IMR-90 (cell line): ENCODE measurements around the gene ADAMTS16. TPM values are rescaled to one million over a fixed set of nuclear protein-coding genes. Genes with fewer than 3 reads are reported as not detected.

Experiments
- ATAC-seq: fragments of 200-7000 bp; cut with Tn5 transposase; 2 replicates; pipeline ENCODE4 v1.9.1; 2020; ENCODE audit warnings: low read depth, mild to moderate bottlenecking, moderate library complexity
- BruUV-seq: library from RNA; stranded (reverse); fragments of 400-500 nt; replicated peaks from 2 replicates; lab custom pipeline; 2021; lab: Mats Ljungman, UMichigan
- CTCF ChIA-PET: fragments of 300-600 bp; formaldehyde crosslinking; extraction: SDS; loops from one replicate; lab custom pipeline; 2021; ENCODE audit warnings: antibody characterized with exemption; lab: Yijun Ruan, JAX
- POLR2A ChIA-PET: fragments of 300-600 bp; sonication (Branson Sonifier 250); formaldehyde crosslinking; loops from one replicate; lab custom pipeline; 2022; ENCODE audit warnings: antibody characterized with exemption; ENCODE audit not compliant: unreplicated experiment; lab: Charles Lee
- DNase-seq: peaks from one replicate; pipeline ENCODE4 v3.0.0; 2013
- H2AFZ ChIP-seq: replicated peaks from 2 replicates; pipeline ENCODE3; 2013; ENCODE audit warnings: low read length, mild to moderate bottlenecking; ENCODE audit not compliant: poor library complexity
- H2AK5ac ChIP-seq: 2 replicates; pipeline ENCODE4 v1.6.1; 2013; ENCODE audit warnings: low read depth, low read length, inconsistent platforms
- H2AK9ac ChIP-seq: replicated peaks from 2 replicates; pipeline ENCODE3; 2013; ENCODE audit warnings: mild to moderate bottlenecking, low read depth, low read length, moderate library complexity; ENCODE audit not compliant: poor library complexity
- H2BK120ac ChIP-seq: 2 replicates; pipeline ENCODE4 v1.6.1; 2013; ENCODE audit warnings: low read depth, low read length, inconsistent platforms
- H2BK15ac ChIP-seq: 3 replicates; pipeline ENCODE4 v1.6.1; 2013; ENCODE audit warnings: low read depth, low read length, inconsistent platforms
- H2BK20ac ChIP-seq: 2 replicates; pipeline ENCODE4 v1.6.1; 2013; ENCODE audit warnings: low read depth, mild to moderate bottlenecking, inconsistent platforms, low read length, moderate library complexity
- H2BK5ac ChIP-seq: 2 replicates; pipeline ENCODE4 v1.6.1; 2013; ENCODE audit warnings: mild to moderate bottlenecking, low read depth, low read length, inconsistent platforms; ENCODE audit not compliant: poor library complexity, severe bottlenecking
- H3K14ac ChIP-seq: replicated peaks from 2 replicates; pipeline ENCODE4 v1.6.1; 2013; ENCODE audit warnings: low read depth, low read length, inconsistent platforms
- H3K18ac ChIP-seq: 2 replicates; pipeline ENCODE4 v1.6.1; 2013; ENCODE audit warnings: low read depth, low read length, control low read depth
- H3K23ac ChIP-seq: 2 replicates; pipeline ENCODE4 v1.6.1; 2013; ENCODE audit warnings: low read depth, low read length, inconsistent platforms
- H3K27ac ChIP-seq: 2 replicates; pipeline ENCODE4 v1.5.1; 2013; ENCODE audit warnings: mild to moderate bottlenecking, control low read depth, low read length; ENCODE audit not compliant: insufficient read depth
- H3K27me3 ChIP-seq: 2 replicates; pipeline ENCODE4 v1.6.1; 2013; ENCODE audit warnings: low read length; ENCODE audit not compliant: control insufficient read depth, insufficient read depth
- H3K36me3 ChIP-seq: 2 replicates; pipeline ENCODE4 v1.6.1; 2013; ENCODE audit warnings: low read length, mixed read lengths; ENCODE audit not compliant: control insufficient read depth, insufficient read depth
- H3K4ac ChIP-seq: 2 replicates; pipeline ENCODE4 v1.6.1; 2013; ENCODE audit warnings: low read depth, low read length, inconsistent platforms
- H3K4me1 ChIP-seq: 2 replicates; pipeline ENCODE4 v1.6.1; 2013; ENCODE audit warnings: low read length, mixed read lengths; ENCODE audit not compliant: control insufficient read depth, insufficient read depth
- H3K4me2 ChIP-seq: 2 replicates; pipeline ENCODE4 v1.6.1; 2013; ENCODE audit warnings: low read depth, mild to moderate bottlenecking, control low read depth, low read length, moderate library complexity
- H3K4me3 ChIP-seq: 2 replicates; pipeline ENCODE4 v1.5.1; 2013; ENCODE audit warnings: low read depth, mild to moderate bottlenecking, control low read depth, low read length, moderate library complexity; ENCODE audit not compliant: insufficient read depth
- H3K56ac ChIP-seq: 2 replicates; pipeline ENCODE4 v1.6.1; 2013; ENCODE audit warnings: low read length, inconsistent platforms; ENCODE audit not compliant: insufficient read depth; ENCODE audit errors: extremely low read depth
- H3K79me1 ChIP-seq, 2 experiments: 2 replicates each; pipeline ENCODE4 v1.6.1; 2013; ENCODE audit warnings: low read length in 2 of 2, inconsistent platforms in 1 of 2, low read depth in 1 of 2
- H3K9ac ChIP-seq: 2 replicates; pipeline ENCODE4 v1.6.1; 2013; ENCODE audit warnings: low read depth, low read length, control low read depth
- H3K9me1 ChIP-seq: 2 replicates; pipeline ENCODE4 v1.6.1; 2013; ENCODE audit warnings: low read length, inconsistent platforms; ENCODE audit not compliant: insufficient read depth
- H3K9me3 ChIP-seq: 2 replicates; pipeline ENCODE4 v1.6.1; 2013; ENCODE audit warnings: low read length; ENCODE audit not compliant: control insufficient read depth, insufficient read depth
- H4K20me1 ChIP-seq: 2 replicates; pipeline ENCODE4 v1.6.1; 2013; ENCODE audit warnings: low read length, inconsistent platforms; ENCODE audit not compliant: insufficient read depth
- H4K5ac ChIP-seq: 2 replicates; pipeline ENCODE4 v1.6.1; 2013; ENCODE audit warnings: mild to moderate bottlenecking, low read depth, low read length, control low read depth
- H4K8ac ChIP-seq, 2 experiments: 2 replicates each; pipeline ENCODE4 v1.6.1; 2013; ENCODE audit warnings: low read depth in 2 of 2, low read length in 2 of 2, control low read depth in 1 of 2, inconsistent platforms in 1 of 2
- H4K91ac ChIP-seq: 2 replicates; pipeline ENCODE4 v1.6.1; 2013; ENCODE audit warnings: low read depth, low read length, inconsistent platforms; ENCODE audit not compliant: insufficient read depth
- BHLHE40 ChIP-seq: fragments of 150-350 bp; IDR thresholded peaks from 2 replicates; pipeline ENCODE4 v1.6.1; 2016; ENCODE audit warnings: mild to moderate bottlenecking, low read depth, low read length
- CEBPB ChIP-seq: IDR thresholded peaks from 2 replicates; pipeline ENCODE4 v1.6.1; 2012; ENCODE audit warnings: low read depth, low read length, improper control_type of control experiment
- CHD1 ChIP-seq: IDR thresholded peaks from 2 replicates; pipeline ENCODE4 v1.6.1; 2012; ENCODE audit warnings: low read depth, low read length, improper control_type of control experiment
- FOS ChIP-seq: fragments of 150-350 bp; IDR thresholded peaks from 2 replicates; pipeline ENCODE4 v1.6.1; 2016; ENCODE audit warnings: low read depth, low read length
- MAFK ChIP-seq: IDR thresholded peaks from 2 replicates; pipeline ENCODE4 v1.6.1; 2012; ENCODE audit warnings: low read depth, low read length, improper control_type of control experiment
- MAZ ChIP-seq: IDR thresholded peaks from 2 replicates; pipeline ENCODE4 v1.6.1; 2012; ENCODE audit warnings: low read depth, mild to moderate bottlenecking, low read length, improper control_type of control experiment, moderate library complexity, borderline replicate concordance
- MXI1 ChIP-seq: IDR thresholded peaks from 2 replicates; pipeline ENCODE4 v1.6.1; 2012; ENCODE audit warnings: low read depth, mild to moderate bottlenecking, low read length, moderate library complexity, borderline replicate concordance
- NFE2L2 ChIP-seq: fragments of 150-350 bp; IDR thresholded peaks from 2 replicates; pipeline ENCODE4 v1.6.1; 2016; ENCODE audit warnings: low read depth, mild to moderate bottlenecking, low read length
- POLR2A ChIP-seq: IDR thresholded peaks from 2 replicates; pipeline ENCODE4 v1.6.1; 2012; ENCODE audit warnings: mild to moderate bottlenecking, low read depth, low read length
- RAD21 ChIP-seq: IDR thresholded peaks from 2 replicates; pipeline ENCODE4 v1.6.1; 2012; ENCODE audit warnings: low read length, improper control_type of control experiment
- RCOR1 ChIP-seq: IDR thresholded peaks from 2 replicates; pipeline ENCODE4 v1.6.1; 2012; ENCODE audit warnings: mild to moderate bottlenecking, low read length, improper control_type of control experiment; ENCODE audit not compliant: insufficient replicate concordance
- RFX5 ChIP-seq: IDR thresholded peaks from 2 replicates; pipeline ENCODE4 v1.8.0; 2012; ENCODE audit warnings: low read depth, mild to moderate bottlenecking, low read length, moderate library complexity
- SMC3 ChIP-seq: fragments of 150-350 bp; IDR thresholded peaks from 2 replicates; pipeline ENCODE4 v1.6.1; 2016; ENCODE audit warnings: low read depth, mild to moderate bottlenecking, antibody characterized with exemption, low read length, moderate library complexity
- WGBS, 2 experiments: methylation state at CpG; one replicate each; pipeline versions ENCODE4 v1.1.5 to v1.1.7; 2013; ENCODE audit warnings: missing lambda C conversion rate in 2 of 2; ENCODE audit not compliant: insufficient read length in 1 of 2; ENCODE audit errors: extremely low coverage in 2 of 2; 5-methylcytosine and 5-hydroxymethylcytosine counted together
- dilution Hi-C: fragments of 300-500 bp; cut with HindIII; formaldehyde crosslinking; loops from one replicate; pipeline ENCODE4 v1.14.3; 2018; ENCODE audit warnings: low sequenced_read_pairs; ENCODE audit not compliant: unreplicated experiment
- in situ Hi-C: fragments of 300-500 bp; cut with MboI; formaldehyde crosslinking; loops from 3 replicates; pipeline ENCODE4 v1.14.3; 2019; ENCODE audit warnings: low sequenced_read_pairs, inconsistent platforms, mixed read lengths
- intact Hi-C: fragments of 100-400 bp; cut with micrococcal nuclease; formaldehyde crosslinking; loops from 2 replicates; pipeline ENCODE4 v1.10.0; 2022
- polyA plus RNA-seq, 3 experiments: library from polyadenylated mRNA; depleted of rRNA; stranded (reverse); fragments of >200 nt; gene quantifications; 2 replicates each; pipeline ENCODE4 v1.2.3, GENCODE V29; 2012; ENCODE audit warnings: low replicate concordance in 1 of 3
- total RNA-seq: library from RNA; depleted of rRNA; stranded (reverse); fragments of >200 nt; gene quantifications from 2 replicates; pipeline ENCODE4 v1.2.3, GENCODE V29; 2012
- TF ChIP-seq, protein P1 (sequence below): fragments of 150-350 bp; IDR thresholded peaks from 2 replicates; pipeline ENCODE4 v1.6.1; 2017; ENCODE audit warnings: mild to moderate bottlenecking, antibody characterized with exemption, low read length, low read depth
- TF ChIP-seq, protein P2 (sequence below): conservative IDR thresholded peaks from 2 replicates; pipeline ENCODE4 v1.5.1; 2012; ENCODE audit warnings: mild to moderate bottlenecking, low read depth, low read length, improper control_type of control experiment
- TF ChIP-seq, protein P3 (sequence below): fragments of 150-350 bp; IDR thresholded peaks from 2 replicates; pipeline ENCODE4 v1.6.1; 2016; ENCODE audit warnings: low read depth, mild to moderate bottlenecking, low read length, moderate library complexity, borderline replicate concordance

Gene ADAMTS16
- total and polyA plus RNA-seq, 2 of the 4 experiments (the other 2 are of a cell fraction), result 0.09 to 0.18 TPM

GRCh38 chr5:5182508-5183188, 42.5 kb downstream of the ADAMTS16 start:
- H4K20me1 ChIP-seq, result no peaks in the 10 kb centered on the region
- ATAC-seq (no peak), DNase-seq (no peak)
- H4K8ac ChIP-seq, result no peak overlapping the region
- H3K18ac ChIP-seq, result no peak overlapping the region
- intact Hi-C loops (no loop called here), dilution Hi-C loops (no loop called here), in situ Hi-C loops (no loop called here)
- no peak overlapping the region for H3K9ac ChIP-seq
- no peak overlapping the region for H4K91ac ChIP-seq
- H2BK120ac ChIP-seq, result no peak overlapping the region
- no peak overlapping the region for H2AK9ac ChIP-seq
- no peak overlapping the region for H2BK5ac ChIP-seq
- no peak overlapping the region for H3K56ac ChIP-seq
- TF ChIP-seq BHLHE40 (no peak), MAZ (no peak), NFE2L2 (no peak), CHD1 (no peak), RCOR1 (no peak), RFX5 (no peak), RAD21 (no peak), SMC3 (no peak), POLR2A (no peak), MAFK (no peak), MXI1 (no peak), CEBPB (no peak), FOS (no peak)
- TF ChIP-seq, protein P1, sequence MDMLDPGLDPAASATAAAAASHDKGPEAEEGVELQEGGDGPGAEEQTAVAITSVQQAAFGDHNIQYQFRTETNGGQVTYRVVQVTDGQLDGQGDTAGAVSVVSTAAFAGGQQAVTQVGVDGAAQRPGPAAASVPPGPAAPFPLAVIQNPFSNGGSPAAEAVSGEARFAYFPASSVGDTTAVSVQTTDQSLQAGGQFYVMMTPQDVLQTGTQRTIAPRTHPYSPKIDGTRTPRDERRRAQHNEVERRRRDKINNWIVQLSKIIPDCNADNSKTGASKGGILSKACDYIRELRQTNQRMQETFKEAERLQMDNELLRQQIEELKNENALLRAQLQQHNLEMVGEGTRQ, result no peak
- TF ChIP-seq, protein P2, sequence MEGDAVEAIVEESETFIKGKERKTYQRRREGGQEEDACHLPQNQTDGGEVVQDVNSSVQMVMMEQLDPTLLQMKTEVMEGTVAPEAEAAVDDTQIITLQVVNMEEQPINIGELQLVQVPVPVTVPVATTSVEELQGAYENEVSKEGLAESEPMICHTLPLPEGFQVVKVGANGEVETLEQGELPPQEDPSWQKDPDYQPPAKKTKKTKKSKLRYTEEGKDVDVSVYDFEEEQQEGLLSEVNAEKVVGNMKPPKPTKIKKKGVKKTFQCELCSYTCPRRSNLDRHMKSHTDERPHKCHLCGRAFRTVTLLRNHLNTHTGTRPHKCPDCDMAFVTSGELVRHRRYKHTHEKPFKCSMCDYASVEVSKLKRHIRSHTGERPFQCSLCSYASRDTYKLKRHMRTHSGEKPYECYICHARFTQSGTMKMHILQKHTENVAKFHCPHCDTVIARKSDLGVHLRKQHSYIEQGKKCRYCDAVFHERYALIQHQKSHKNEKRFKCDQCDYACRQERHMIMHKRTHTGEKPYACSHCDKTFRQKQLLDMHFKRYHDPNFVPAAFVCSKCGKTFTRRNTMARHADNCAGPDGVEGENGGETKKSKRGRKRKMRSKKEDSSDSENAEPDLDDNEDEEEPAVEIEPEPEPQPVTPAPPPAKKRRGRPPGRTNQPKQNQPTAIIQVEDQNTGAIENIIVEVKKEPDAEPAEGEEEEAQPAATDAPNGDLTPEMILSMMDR, result no peak
- TF ChIP-seq, protein P3, sequence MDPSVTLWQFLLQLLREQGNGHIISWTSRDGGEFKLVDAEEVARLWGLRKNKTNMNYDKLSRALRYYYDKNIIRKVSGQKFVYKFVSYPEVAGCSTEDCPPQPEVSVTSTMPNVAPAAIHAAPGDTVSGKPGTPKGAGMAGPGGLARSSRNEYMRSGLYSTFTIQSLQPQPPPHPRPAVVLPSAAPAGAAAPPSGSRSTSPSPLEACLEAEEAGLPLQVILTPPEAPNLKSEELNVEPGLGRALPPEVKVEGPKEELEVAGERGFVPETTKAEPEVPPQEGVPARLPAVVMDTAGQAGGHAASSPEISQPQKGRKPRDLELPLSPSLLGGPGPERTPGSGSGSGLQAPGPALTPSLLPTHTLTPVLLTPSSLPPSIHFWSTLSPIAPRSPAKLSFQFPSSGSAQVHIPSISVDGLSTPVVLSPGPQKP, result no peak
- H3K4me2 ChIP-seq, result no peak overlapping the region
- H3K27ac ChIP-seq, result no peak overlapping the region
- H3K79me1 ChIP-seq, result no peaks in the 10 kb centered on the region
- no peaks in the 10 kb centered on the region for H3K27me3 ChIP-seq
- ChIA-PET POLR2A (no interaction called here), CTCF (no interaction called here)
- no peak overlapping the region for H2AK5ac ChIP-seq
- H3K4me3 ChIP-seq, result no peak overlapping the region
- WGBS, 2 experiments, result no CpG with 5 or more reads among the region's 5 CpGs
- no peaks in the 10 kb centered on the region for H3K9me1 ChIP-seq
- H3K23ac ChIP-seq, result no peak overlapping the region
- no peak overlapping the region for H2AFZ ChIP-seq
- H3K14ac ChIP-seq, result no peak overlapping the region
- H2BK15ac ChIP-seq, result no peak overlapping the region
- H2BK20ac ChIP-seq, result no peak overlapping the region
- no peaks in the 10 kb centered on the region for H3K36me3 ChIP-seq
- H3K4me1 ChIP-seq, result no peaks in the 10 kb centered on the region
- no peak overlapping the region for H4K5ac ChIP-seq
- peaks cover 11% of the 10 kb centered on the region; the same call in 1 of the 2 replicates for H3K9me3 ChIP-seq
- no peak overlapping the region for H3K4ac ChIP-seq
- no TSS peak for BruUV-seq
